NOMO-1 treated with dmso at 0.1 percent for 144 hours (cell line): ENCODE results near the gene M1AP.

Experiments
- DNase-seq: peaks from one replicate; lab custom pipeline; 2025; ENCODE audit not compliant: unreplicated experiment; lab: John Stamatoyannopoulos, UW

Gene M1AP

DNA sequence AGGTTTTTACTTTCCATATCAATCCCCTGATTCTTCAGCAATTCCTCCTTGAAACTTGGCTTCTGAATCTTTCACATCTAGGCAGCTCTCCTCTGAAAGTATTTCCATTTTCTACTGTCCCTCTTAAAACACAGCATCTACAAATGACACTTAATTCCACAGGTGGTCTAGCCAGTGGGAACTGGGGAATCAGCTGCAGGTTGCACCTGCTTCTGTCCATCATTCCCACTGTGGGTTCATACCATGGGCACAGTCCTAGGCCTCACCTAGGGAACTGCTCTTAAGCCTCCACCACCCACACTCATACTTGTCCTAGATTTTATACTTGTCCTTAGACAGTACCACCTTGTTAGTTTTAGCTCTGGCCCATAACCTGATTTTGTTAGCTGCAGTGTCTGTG is 96.6 kb downstream of the M1AP start:
- DNase-seq, result no peak

DNA sequence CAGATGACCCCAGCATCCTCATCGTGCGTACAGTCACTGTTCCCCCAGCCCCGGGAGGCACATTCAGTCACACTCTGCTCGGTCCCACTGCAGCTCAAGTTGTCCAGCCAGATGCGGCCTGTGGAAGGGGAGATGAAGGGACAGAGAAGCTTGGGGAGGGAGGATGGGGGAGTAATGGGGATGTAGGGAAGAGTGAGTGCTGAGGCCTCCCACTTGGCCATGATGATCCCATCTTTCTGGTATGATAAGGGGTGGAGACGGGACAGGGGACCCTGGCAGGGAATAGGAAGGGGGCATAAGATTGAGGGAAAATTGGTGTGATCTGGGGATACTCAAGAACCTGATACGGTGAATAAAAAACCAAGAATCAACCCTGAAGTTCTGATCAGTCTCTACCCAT is 97.9 kb downstream of the M1AP start:
- DNase-seq, result no peak

DNA sequence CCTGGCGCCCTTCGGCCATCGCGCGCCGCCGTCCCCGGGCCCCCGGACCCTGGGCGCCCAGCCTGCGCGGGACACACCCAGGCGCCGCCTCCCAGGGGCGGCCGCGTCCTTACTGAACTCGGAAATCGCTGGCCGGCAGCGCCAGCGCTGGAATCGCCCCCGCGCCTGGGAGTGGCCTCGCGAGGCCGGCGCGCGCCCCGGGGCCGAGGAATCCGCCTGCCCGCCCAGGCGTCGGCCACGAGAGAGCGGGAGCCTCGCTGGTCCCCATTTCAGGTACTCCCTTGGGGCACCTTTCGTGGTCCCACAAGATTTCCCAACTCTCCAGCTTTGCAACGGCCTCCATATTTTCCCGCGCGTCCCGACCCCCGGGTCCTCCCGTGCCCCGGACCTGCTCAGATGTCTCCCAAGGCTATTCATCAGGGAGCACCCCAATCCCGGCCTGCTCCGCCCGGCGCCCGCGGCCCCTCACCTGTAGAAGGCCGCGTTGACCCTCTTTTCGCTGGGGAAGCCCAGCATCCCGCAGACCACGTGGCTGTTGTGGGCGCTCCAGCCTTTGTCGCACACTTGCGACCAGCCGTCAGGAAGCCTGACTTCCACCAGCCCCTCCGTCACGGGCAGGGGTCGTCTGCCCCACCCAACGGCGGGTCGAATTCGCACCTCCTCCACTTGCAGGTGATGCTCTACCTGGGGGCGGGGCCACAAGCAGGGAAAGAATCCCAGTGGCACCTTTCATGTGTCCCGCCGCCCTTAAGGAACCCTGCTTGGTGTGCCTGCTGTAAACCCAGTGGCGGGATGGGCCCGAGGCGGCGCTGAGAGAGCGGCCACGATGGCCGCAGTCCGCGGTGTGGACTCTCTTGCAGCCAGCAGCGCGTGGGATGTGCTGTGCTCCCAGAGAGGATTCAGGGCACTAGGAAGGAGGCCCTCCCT is 99.0 kb downstream of the M1AP start:
- DNase-seq, result peak; percentile 16

DNA sequence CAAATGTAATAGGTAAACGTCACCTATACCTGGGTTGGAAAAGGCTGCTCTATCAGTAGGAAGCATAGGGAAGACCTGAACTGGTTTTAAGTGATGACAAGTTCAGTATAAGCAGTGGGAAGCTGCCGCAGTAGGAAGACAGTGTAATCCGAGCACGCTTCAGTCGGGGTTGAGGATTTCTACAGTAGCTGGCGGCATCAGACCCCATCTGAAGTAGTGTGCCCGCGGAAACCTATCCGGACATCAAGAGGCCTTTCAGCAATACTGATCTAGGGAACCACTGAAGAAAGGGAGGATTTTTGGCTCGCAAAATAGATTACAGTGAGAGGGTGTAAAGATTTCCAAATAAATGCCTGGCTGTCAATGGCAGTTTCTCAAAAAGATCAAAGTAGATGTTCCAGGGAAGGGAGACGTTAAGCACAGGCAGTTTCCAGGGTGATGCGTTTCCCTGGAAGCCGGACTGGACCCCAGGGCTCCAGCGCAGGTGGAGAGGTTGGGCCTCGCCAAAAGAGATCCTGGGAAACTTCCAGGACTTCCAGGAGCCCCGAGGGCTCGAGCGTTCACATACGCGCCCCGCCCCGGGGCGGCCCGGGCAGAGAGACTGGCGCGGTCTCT is 99.7 kb downstream of the M1AP start:
- DNase-seq, result no peak

DNA sequence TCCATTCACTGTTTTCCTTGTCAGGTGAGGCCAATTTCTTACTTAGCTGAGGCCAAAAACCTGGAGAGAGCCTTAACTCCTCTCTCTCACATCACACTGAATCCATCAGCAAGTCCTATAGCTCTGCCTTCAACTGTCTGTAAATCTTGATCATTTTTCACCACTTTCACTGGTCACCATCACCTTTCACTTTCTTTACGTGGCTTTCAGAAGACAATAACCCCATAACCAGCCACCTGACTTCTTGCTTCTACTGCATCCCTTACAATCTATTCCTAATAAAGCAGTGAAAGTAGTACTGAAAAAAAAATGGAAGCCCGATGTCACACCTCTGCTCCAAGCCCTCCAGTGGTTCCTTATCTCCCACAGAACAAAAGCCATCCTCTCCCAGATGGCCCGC is 102.1 kb downstream of the M1AP start:
- no peak for DNase-seq

DNA sequence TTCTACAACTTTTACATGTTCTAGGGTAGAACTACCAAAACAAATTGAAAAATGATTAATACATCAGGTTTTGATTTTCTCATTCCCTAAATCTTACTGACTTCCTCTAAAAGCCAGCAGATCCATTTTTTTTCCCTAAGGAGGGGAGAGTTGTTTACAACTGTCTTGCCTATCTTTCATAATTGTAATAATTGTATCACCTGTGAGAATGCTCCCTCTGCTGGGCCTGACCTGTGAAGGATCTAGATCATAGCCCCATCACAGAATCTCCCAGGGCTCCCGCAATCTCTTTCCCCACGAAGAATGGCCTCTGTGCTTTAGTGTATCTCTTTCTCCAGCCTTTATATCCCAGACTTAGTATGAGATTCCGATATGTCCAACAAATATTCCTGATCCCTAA is 103.5 kb downstream of the M1AP start:
- DNase-seq, result no peak

DNA sequence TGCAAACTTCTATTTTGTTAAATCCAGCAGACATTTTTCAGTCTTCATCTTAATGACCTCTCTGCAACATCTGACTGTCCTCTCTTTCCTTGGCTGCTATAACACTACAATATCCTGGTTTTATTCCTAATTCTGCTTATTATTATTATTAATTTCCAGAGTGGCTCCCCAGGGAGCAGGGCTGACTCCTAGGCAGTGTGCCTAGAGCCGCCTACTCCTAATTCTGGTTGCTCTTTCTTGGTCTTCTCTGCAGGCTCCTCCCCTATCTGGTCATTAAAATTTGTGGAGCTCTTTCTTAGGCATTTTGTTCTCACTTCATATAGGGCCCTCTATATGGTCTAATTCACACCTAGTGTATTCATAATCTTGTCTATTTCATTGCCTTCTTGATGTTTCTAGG is 105.2 kb downstream of the M1AP start:
- DNase-seq, result no peak

DNA sequence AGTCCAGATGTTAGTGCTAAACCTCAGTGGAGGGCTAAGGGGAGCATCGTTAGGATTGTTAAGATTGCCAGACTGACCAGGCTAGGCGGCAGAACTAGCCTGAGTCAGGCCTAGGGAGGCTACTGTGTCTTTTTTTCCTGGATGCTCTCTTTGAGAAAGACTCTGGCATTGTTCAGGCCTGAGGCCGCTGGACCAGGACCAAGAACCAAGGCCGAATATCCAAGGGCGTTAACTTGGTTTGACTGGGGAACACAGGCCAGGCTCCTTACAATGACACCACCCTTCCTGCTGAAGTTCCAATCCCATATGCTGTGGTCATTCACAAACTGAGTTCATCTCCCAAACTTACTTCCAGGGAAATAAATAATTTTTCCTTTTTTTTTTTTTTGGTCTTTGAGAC is 107.8 kb downstream of the M1AP start:
- DNase-seq, result no peak

DNA sequence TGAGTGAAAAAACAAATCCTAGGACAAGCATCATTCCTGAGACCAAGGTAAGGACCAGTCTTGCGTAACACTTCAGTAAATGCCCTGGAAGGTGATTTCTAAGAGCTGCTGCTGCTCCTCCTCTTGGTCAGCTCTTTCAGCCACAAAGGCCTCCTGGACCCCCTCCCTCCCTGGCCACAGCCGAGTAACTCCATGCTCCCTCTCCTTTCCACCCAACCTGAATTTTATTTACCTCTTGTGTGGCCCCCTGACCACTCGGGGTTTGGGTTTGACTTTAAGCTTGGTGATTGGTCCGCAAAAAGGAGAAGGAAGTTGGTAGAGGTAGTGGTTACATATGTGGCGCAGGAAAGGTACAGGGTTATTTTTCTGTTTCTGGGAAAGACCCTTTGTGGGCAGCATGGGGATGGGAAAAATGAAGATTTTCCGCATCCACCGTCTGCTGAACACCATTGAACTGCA is 109.2 kb downstream of the M1AP start:
- DNase-seq, result no peak

DNA sequence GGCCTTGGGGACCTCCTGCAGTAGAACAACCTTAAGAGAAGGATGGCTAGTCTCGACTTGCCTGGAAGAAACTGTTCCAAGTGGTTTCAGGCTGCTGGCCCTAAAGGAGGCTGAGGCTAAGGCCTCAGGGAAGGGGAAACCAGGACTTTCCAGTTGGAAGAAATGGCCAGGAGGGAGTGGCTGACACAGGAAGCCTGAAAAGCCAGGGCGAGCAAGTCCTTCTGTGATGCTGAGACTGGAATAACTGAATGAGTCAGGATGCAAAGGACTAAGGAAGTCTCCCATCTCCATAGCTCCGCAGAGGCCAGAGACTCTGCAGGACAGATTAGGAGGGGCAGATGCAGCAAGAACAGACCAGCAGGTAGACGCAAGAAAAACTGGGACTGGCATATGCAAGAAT is 111.0 kb downstream of the M1AP start:
- DNase-seq, result no peak

DNA sequence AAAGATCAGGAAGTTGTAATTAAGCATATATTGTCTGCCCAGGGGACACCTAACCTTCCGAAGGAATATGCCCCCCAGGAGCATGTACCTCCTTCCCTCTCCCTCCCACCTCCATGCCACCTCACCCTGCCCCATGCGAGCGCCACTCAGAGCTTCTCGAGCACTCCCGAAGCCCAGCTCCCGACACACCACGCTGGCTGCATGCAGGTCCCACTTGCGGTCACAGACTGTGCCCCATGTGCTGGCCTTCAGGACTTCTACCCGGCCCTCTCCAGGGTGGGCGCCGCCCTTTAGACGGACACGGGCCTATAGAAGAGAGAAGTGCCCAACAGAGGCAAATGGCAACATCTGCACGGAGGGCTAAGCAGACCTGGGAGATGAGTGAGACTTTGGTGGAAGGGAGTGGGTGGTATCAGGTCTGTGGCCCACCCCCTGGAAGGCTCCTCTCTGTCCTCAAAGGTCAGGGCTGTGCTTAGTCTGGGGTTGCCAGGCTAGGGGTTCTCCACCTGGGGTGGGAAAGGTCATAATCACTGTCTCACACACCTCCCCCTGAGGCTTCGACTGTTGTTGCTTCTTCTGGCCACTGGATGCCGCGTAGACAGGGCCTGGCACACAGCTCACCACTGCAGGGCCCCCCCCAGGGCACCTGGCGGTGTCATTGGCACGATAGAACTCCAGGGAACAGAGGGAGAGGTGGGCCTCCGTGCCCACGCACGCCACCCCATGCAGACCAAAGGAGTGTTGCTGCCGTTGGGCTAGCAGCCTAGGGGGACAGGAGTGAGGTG is 111.8 kb downstream of the M1AP start:
- no peak for DNase-seq

DNA sequence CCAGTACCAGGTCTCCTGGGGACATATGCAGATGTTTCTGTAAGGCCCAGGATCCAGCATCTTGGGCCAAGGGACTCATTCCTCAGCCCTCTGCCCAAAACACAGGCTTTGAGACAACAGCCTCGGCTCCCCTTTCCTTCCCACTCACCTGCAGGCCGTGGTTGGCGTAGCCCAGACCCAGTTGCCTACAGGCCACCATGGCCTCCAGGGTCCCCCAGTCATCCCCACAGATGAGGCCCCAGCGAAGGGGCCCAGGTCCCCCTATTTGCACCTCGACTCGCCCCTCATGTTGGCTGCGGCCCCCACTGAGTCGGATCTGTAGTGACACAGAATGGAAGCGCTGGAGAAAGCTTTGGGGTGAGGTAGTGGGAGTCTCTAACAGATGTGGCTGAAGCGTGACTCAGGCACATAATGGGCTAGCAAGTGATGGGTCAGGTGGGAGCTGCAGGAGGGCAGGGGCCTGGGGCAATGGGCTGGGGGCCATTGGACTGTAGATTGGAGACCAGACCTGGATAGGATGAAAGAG is 112.6 kb downstream of the M1AP start:
- DNase-seq, result no peak

DNA sequence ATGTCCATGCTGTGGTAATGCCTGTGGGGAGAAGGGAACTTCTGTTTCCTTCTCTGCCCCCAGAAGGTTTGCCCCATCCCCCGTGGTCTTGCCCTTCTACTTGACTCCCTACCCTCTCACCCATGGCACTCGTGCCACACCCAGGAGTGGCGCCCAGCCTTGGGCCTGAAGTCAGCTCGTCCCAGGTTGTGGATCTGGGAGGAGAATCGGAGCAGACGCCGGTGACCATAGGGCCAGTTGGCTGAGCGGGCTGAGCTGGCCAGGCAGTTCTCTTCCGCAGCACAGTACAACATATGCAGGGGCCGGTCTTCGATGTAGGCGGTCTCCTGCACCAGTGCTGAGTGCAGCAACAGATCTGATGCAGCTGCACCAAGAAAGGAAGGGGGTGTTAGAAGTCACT is 113.7 kb downstream of the M1AP start:
- no peak for DNase-seq

DNA sequence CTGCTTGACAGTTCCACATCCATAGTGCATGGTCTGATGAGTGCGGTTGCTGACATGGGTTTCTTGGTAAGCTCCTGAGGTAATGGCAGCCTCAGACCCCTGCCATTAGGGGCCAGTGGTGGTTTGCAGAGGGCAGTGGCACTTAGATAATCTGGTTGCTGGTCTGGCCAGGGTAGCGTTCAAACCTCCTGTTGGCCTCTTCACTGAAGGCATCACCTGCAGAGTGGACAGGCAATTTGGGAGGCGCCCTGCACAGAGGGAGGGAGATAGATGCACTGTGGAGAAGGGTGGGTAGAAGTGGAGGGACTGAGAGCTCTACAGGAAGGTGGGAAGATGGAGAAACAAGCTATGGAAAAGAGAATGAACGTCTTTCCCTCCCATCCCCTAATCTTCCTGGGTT is 114.7 kb downstream of the M1AP start:
- no peak for DNase-seq

DNA sequence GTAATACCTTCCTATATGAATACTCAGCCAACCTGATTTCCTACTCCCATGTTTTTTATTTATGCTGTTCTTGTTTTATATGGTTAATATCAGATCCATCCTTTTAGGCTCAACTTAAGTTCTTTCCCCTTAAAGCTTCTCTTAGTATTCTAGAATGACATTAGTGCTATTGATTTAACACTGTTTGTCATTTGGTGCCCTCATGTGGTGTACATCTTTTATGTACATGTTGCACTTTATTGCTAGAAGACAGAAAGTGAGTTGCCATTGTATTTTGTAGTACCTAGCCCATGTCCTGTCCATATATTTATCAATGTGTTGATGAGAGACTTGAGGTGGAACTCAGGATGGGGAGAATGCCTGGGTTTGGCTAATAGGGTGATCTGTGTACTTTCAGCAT is 115.9 kb downstream of the M1AP start:
- no peak for DNase-seq

DNA sequence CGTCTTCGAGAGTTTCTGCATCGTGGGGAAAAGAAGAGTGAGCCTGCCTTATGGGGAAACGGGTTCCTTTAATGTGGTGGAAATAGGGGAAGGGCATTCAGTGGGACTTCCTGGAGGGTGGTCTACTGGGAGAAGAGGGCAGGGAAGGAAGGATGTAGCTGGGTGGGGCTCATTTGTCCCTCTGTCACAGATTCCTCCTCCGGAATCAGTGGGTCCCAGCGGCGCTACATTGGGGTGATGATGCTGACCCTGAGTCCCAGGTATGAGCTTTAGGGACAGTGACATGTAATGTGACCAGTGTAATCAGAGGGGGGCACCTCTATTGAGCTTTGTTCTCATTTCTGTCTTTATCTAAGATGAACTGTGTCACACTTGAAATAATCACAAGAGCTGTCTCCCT is 116.5 kb downstream of the M1AP start:
- no peak for DNase-seq

DNA sequence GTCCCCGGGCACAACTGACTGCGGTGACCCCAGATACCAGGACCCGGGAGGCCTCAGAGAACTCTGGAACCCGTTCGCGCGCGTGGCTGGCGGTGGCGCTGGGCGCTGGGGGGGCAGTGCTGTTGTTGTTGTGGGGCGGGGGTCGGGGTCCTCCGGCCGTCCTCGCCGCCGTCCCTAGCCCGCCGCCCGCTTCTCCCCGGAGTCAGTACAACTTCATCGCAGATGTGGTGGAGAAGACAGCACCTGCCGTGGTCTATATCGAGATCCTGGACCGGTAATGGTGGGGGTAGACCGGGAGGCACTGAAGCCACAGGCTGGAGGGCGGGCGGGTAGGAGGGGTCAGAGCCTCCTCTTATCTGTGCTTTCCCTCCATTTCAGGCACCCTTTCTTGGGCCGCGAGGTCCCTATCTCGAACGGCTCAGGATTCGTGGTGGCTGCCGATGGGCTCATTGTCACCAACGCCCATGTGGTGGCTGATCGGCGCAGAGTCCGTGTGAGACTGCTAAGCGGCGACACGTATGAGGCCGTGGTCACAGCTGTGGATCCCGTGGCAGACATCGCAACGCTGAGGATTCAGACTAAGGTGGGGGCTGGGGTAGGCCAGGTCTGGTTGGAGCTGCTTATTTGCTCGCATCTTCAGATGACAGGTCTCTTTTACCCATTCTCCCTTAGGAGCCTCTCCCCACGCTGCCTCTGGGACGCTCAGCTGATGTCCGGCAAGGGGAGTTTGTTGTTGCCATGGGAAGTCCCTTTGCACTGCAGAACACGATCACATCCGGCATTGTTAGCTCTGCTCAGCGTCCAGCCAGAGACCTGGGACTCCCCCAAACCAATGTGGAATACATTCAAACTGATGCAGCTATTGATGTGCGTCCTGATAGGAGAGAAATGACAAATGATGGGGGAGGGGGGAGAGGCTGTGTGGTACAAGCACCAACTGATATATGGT is 117.6 kb downstream of the M1AP start:
- peak; percentile 16 for DNase-seq

DNA sequence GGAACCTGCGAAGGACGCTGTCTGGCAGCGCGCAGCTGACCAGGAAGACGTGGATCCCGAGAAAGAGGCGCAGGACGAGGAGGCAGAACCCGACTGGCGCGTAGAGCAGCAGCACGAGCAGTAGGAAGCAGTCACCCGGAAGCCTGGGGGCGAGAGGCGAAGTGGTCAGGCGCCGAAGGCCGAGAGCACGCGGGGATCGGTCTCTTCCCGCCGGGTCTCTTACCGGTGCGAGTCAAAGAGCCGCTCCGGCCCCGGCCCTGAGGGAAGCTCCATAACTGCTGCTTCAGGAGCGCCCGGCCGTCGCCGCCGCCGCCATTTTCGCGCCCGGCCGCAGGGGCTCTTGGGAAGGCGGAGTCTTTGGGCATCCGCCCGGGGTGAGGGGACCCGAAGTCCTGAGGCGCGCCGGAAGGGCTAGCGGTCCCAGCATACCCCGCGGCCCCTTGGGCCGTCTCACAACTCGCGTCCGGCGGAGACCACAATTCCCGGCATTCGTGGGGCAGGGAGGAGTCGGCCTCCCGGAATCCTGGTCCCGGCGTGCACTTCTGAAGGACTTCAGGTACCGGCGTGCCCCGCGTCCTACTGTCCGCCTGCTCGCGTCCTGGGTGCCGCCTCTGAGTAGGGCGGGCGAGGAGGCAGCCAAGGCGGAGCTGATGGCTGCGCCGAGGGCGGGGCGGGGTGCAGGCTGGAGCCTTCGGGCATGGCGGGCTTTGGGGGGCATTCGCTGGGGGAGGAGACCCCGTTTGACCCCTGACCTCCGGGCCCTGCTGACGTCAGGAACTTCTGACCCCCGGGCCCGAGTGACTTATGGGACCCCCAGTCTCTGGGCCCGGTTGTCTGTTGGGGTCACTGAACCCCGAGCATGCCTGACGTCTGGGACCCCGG is 118.5 kb downstream of the M1AP start, which contains the start of the genes AUP1 and HTRA2:
Gene AUP1 (minus strand): TSS at position 350 of the 882 bp plus-strand sequence. CDS start 77 bp downstream, at position 273.
Gene HTRA2 (plus strand): TSS at position 577 of the 882 bp plus-strand sequence. CDS start 74 bp downstream, at position 651.
- peak; percentile 97 for DNase-seq
